Lower lobe of right lung (tissue), 2 donors: ENCODE measurements around the gene HORMAD2. TPM values are rescaled to one million over a fixed set of nuclear protein-coding genes. Genes with fewer than 3 reads are reported as not detected.

ENCODE experiments used
- ATAC-seq, 2 donors: fragments of 200-7000 bp; cut with Tn5 transposase; one replicate each; pipeline ENCODE4 v1.9.1; 2020 to 2022; ENCODE audit warnings: mild to moderate bottlenecking in 2 of 2, moderate library complexity in 2 of 2
- DNase-seq: peaks from one replicate; pipeline ENCODE4 v3.0.0-alpha.2; 2020
- H3K27ac ChIP-seq: fragments of 200-600 bp; one replicate; pipeline ENCODE4 v1.8.0; 2022
- H3K27me3 ChIP-seq: fragments of 200-600 bp; one replicate; pipeline ENCODE4 v1.8.0; 2022; ENCODE audit warnings: low read depth
- H3K36me3 ChIP-seq: fragments of 200-600 bp; one replicate; pipeline ENCODE4 v1.8.0; 2022; ENCODE audit warnings: mild to moderate bottlenecking
- H3K4me1 ChIP-seq: fragments of 200-600 bp; one replicate; pipeline ENCODE4 v1.8.0; 2022
- H3K4me3 ChIP-seq: fragments of 200-600 bp; one replicate; pipeline ENCODE4 v1.8.0; 2022; ENCODE audit warnings: mild to moderate bottlenecking
- H3K9me3 ChIP-seq: fragments of 200-600 bp; one replicate; pipeline ENCODE4 v1.8.0; 2022
- CTCF ChIP-seq: fragments of 200-600 bp; IDR thresholded peaks from one replicate; pipeline ENCODE4 v1.8.0; 2022; ENCODE audit warnings: antibody characterized with exemption, mild to moderate bottlenecking
- intact Hi-C: fragments of 100-400 bp; cut with DNase I; formaldehyde crosslinking; loops from one replicate; pipeline ENCODE4 v1.11.0; 2022
- total RNA-seq: library from RNA; stranded (reverse); fragmentation: NEBNext Ultra II Directional; extraction: Animal tissue kit (Norgen Biotek cat#: 25700); gene quantifications from one replicate; pipeline ENCODE4 v1.2.1, GENCODE V29; 2021
- donor health status: DM: no; HTN: yes; CAD: no; lungs with severe emphysema.

Gene HORMAD2
- total RNA-seq, 1 donor from 2014 or later: not detected

- Histone ChIP-seq H3K27me3 (no peaks in the 10 kb centered on the region), H3K27ac (no peak overlapping the region), H3K4me3 (no peak overlapping the region), H3K36me3 (no peaks in the 10 kb centered on the region), H3K9me3 (no peaks in the 10 kb centered on the region), H3K4me1 (no peaks in the 10 kb centered on the region)
- no peak for ATAC-seq
- DNase-seq: no peak
- intact Hi-C loops: no loop called here
- no peak for TF ChIP-seq CTCF
These were observed 102.6 kb downstream of the HORMAD2 start for GRCh38 chr22:30182815-30183214.

GRCh38 chr22:30183271-30183670, 103.0 kb downstream of the HORMAD2 start:
- no peak for TF ChIP-seq CTCF
- ATAC-seq (no peak), DNase-seq (no peak)
- Histone ChIP-seq H3K4me3 (no peak overlapping the region), H3K27me3 (no peaks in the 10 kb centered on the region), H3K4me1 (no peaks in the 10 kb centered on the region), H3K9me3 (no peaks in the 10 kb centered on the region), H3K27ac (no peak overlapping the region), H3K36me3 (no peaks in the 10 kb centered on the region)
- intact Hi-C loops: no loop called here

GRCh38 chr22:30183861-30184278, 103.6 kb downstream of the HORMAD2 start:
- no peaks in the 10 kb centered on the region for H3K36me3 ChIP-seq
- no peak overlapping the region for H3K4me3 ChIP-seq
- H3K9me3 ChIP-seq: no peaks in the 10 kb centered on the region
- H3K27me3 ChIP-seq: no peaks in the 10 kb centered on the region
- no peaks in the 10 kb centered on the region for H3K4me1 ChIP-seq
- DNase-seq: no peak
- H3K27ac ChIP-seq: no peak overlapping the region
- ATAC-seq: no peak
- no peak for TF ChIP-seq CTCF
- intact Hi-C loops: no loop called here

GRCh38 chr22:30185129-30185528, 104.9 kb downstream of the HORMAD2 start:
- TF ChIP-seq CTCF: no peak
- H3K4me3 ChIP-seq: no peak overlapping the region
- ATAC-seq (no peak), DNase-seq (no peak)
- no peaks in the 10 kb centered on the region for H3K27me3 ChIP-seq
- no peaks in the 10 kb centered on the region for H3K9me3 ChIP-seq
- no peaks in the 10 kb centered on the region for H3K36me3 ChIP-seq
- H3K27ac ChIP-seq: no peak overlapping the region
- intact Hi-C loops: no loop called here
- no peaks in the 10 kb centered on the region for H3K4me1 ChIP-seq

- no peak for DNase-seq
These were observed 105.3 kb downstream of the HORMAD2 start for GRCh38 chr22:30185549-30185948.

More at GRCh38 chr22:30185549-30185948, 105.3 kb downstream of the HORMAD2 start:
- Histone ChIP-seq H3K27me3 (no peaks in the 10 kb centered on the region), H3K9me3 (no peaks in the 10 kb centered on the region), H3K36me3 (no peaks in the 10 kb centered on the region), H3K4me3 (no peak overlapping the region), H3K4me1 (no peaks in the 10 kb centered on the region), H3K27ac (no peak overlapping the region)
- intact Hi-C loops: no loop called here
- ATAC-seq: no peak
- no peak for TF ChIP-seq CTCF
